GM13976 (cell line): ENCODE data around the gene CERK.

Experiments
- DNase-seq: peaks from one replicate; pipeline ENCODE4 v3.0.0; 2012; ENCODE audit warnings: low spot score
- in situ Hi-C: fragments of 300-500 bp; cut with MboI; formaldehyde crosslinking; loops from one replicate; pipeline ENCODE4 v1.12.0; 2022; ENCODE audit warnings: low sequenced_read_pairs, mixed read lengths, inconsistent platforms; ENCODE audit not compliant: unreplicated experiment
- TF ChIP-seq, protein P1 (sequence below): IDR thresholded peaks from 2 replicates; pipeline ENCODE4 v1.5.1; 2012; ENCODE audit warnings: borderline replicate concordance, mild to moderate bottlenecking; ENCODE audit not compliant: insufficient read depth; ENCODE audit errors: extremely low read depth, missing control alignments, control extremely low read depth

The CERK gene

DNA sequence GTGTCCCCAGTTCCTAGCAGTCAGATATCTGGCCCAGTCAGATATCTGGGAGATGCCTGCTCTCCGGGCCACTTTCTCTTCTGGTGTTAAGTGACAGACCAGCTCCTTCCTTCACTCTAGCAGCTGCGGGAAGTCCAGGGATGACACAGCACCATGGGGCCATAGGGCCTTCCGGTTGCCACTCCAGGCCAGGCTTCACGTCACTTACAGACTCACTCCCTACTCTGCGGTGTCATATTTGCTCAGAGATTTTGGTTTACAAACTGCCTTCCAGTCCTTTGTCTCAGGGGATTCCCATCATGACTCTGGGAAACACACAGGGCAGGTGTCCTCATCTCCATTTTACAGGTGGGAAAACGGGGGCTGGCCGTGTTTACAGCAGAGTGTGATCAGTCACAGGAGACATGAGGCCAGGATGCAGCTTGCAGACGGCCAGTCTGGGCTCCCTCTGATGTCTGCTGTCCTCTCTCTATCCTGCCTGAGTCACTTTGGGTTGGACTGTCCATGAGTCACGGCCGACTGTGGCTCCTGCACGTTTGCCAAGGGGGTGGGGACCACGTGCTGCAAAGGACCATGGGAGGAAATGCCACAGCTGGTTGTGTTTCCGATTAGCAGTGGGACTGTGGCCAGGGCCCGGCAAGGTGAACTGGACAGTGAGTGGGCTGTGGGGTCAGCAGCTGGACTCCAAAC, 16.2 kb upstream of the CERK start:
- TF ChIP-seq, protein P1, sequence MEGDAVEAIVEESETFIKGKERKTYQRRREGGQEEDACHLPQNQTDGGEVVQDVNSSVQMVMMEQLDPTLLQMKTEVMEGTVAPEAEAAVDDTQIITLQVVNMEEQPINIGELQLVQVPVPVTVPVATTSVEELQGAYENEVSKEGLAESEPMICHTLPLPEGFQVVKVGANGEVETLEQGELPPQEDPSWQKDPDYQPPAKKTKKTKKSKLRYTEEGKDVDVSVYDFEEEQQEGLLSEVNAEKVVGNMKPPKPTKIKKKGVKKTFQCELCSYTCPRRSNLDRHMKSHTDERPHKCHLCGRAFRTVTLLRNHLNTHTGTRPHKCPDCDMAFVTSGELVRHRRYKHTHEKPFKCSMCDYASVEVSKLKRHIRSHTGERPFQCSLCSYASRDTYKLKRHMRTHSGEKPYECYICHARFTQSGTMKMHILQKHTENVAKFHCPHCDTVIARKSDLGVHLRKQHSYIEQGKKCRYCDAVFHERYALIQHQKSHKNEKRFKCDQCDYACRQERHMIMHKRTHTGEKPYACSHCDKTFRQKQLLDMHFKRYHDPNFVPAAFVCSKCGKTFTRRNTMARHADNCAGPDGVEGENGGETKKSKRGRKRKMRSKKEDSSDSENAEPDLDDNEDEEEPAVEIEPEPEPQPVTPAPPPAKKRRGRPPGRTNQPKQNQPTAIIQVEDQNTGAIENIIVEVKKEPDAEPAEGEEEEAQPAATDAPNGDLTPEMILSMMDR: no peak
- DNase-seq: peak; percentile 71
- in situ Hi-C loops: no loop called here

DNA sequence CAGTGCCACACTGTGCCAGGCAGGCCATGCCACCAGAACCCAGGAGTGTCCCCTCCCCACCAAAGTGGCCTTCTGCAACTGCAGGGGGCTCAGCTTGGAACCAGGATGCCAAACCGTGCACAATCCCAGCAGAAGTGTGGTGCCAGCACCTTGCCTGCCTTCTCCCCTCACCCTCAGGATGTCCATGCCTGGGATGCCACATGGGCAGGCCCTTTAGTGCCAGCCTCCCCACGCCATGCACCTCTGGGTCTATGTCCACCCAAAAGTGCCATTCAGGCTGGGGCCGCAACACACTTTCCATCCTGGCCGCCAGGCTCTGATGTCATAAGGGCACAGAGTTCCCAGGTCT, 15.7 kb upstream of the CERK start:
- in situ Hi-C loops: no loop called here
- TF ChIP-seq, protein P1: no peak
- no peak for DNase-seq

DNA sequence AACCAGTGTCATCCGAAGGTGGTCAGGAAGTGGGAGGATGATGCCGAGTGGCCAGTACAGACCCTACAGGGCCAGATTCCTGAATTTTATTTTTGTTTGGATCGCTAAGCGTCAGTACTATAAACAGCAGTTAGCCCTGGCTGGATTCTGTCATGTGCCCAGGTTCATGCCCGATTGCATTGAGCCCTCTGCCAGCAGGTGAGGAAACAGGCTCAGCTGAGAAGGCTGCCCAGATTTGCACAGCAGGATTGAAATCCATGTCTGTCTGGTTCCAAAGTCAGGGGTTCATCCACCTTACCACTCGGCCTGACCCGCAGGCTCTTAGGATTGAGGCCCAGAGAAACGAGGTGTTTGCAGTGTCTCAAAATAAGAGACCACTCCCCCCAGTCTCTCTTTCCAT, 15.3 kb upstream of the CERK start:
- in situ Hi-C loops: no loop called here
- DNase-seq: no peak
- TF ChIP-seq, protein P1: no peak

DNA sequence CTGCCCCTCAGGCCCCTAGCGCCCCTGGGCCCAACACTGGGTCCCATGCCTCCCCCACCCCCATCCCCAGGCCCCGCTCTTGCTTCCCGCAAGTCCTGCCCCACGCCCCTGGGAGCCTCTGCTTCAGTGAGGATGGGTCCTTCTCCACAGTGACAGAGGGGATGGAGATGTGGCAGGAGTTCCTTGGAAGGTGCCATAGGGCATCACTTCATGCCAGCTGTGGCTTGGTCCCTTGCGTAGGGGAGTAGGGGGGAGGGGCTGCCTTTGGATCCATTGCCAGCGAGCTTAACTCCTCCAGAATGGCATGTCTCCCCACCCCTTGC, 14.9 kb upstream of the CERK start:
- TF ChIP-seq, protein P1: no peak
- in situ Hi-C loops: no loop called here
- no peak for DNase-seq

DNA sequence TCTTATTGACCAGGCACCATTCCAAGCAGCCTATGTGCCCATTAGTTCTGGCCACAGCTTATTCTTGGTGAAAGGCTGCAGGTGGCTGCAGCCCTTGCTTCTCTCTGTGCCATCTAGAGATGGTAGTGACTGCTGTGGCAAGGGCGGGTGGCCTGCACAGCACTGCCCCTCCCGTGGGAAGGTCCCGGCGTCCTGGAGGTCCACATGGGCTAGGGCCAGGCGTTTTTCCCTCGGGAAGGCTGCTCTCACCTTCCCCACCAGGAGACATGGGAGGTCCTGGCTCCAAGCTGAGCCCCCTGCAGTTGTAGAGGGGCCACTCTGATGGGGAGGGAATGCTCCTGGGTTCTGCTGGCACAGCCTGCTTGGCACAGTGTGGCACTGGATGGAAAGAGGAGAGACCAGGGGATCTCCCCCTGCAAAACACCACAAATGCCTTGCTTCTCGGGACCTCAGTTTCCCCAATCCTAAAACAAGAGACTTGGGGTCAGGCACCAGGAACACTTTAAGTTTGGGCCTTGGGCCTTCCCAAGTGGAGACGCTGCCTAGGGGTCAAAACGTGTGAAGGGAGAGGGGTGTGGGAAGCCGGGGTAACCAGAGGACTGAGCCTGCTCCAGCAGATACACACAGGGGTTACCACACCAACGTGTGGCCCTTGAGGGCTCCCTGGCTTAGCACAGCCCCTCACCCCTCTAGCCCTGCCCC, 14.4 kb upstream of the CERK start:
- in situ Hi-C loops: no loop called here
- DNase-seq: no peak
- TF ChIP-seq, protein P1: no peak

DNA sequence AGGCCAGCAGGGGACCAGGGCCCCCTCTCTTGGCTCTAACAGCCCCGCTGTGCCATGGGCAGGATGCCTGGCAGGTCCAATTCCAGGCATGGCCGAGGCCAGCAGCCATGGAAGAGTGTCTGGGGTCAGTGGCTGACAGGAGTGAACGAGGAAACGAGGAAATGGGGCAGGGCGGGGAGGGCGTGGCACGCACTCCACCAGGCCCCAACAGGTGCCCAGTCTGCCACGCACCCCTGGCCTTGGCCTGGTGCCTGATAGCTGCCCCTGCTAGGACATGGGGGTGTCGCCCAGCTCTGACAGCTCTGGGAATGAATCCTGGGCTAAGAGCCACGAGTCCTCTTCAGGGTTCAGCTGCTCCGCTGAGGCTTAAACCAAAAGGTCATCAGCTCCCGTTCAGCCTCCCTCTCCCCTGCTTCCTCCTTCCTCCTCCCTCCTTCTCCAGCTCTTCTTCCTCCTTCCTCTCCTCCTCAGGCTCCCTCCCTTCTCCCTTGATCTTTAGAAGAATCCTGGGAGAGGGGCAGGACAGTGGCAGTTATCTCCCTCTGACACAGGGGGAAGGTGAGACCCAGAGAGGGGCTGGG, 12.9 kb upstream of the CERK start:
- TF ChIP-seq, protein P1: no peak
- no peak for DNase-seq
- in situ Hi-C loops: no loop called here
